ENCODE results near the gene ARHGAP10. TPM values are rescaled to one million over a fixed set of nuclear protein-coding genes. Genes with fewer than 3 reads are reported as not detected.

The ARHGAP10 gene
- total and polyA plus RNA-seq, 2 donors (not counting 1 experiment from before 2014, with no cell fraction given), result 0.10 to 0.34 TPM

DNA sequence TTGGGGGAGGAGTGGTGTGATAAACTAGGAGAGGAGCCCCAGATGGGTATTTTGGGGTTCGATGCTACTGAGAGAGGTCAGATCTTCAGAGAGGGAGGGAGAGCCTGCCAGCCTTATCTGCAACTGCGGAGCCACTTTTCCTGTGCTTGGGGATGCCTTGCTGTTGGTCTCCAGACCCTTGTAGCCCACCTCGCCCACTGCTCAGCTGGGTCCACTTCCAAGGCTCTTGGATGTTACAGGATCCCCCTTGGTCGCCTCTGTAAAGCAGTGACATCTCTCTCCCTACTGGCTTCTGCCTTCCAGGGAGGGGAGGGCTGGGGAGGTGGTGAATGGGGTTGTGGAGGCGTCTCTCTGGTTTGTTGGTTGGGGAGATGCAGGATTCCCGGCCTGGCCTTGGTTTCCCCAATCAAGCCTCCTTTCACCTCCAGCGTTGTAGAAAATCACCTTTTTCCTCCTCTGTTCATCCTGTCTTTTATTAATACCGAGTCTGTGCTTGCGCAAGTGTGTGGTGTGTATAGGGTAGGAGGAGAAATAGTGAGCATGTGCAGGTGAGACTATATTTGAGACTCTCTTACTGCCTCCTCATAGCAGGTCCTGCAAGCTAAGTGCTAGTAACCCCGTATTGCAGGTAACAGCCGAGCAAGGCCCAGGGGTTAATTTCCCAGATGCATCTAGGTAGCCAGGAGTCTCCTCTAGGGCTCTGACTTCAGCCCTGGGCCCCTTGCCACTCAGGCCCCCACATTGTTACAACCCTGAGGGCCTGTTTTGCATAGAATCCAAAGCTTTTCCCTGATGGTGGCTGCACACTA is 337.4 kb downstream of the ARHGAP10 start:
- intact Hi-C loops (cut with micrococcal nuclease), result no loop called here
- H3K27ac Mint-ChIP-seq, result no peak overlapping the region
- no peaks in the 10 kb centered on the region for H3K27me3 Mint-ChIP-seq
- H3K9me3 Mint-ChIP-seq (ENCODE audit: insufficient read depth), result peaks cover 3% of the 10 kb centered on the region
- no peak overlapping the region for H2AFZ ChIP-seq (ENCODE audit: insufficient read depth, low read depth, low read length, poor library complexity, severe bottlenecking)
- no peaks in the 10 kb centered on the region for H4K20me1 ChIP-seq (ENCODE audit: control insufficient read depth, insufficient read depth, low read length, poor library complexity, severe bottlenecking)
- TF ChIP-seq, protein P1, sequence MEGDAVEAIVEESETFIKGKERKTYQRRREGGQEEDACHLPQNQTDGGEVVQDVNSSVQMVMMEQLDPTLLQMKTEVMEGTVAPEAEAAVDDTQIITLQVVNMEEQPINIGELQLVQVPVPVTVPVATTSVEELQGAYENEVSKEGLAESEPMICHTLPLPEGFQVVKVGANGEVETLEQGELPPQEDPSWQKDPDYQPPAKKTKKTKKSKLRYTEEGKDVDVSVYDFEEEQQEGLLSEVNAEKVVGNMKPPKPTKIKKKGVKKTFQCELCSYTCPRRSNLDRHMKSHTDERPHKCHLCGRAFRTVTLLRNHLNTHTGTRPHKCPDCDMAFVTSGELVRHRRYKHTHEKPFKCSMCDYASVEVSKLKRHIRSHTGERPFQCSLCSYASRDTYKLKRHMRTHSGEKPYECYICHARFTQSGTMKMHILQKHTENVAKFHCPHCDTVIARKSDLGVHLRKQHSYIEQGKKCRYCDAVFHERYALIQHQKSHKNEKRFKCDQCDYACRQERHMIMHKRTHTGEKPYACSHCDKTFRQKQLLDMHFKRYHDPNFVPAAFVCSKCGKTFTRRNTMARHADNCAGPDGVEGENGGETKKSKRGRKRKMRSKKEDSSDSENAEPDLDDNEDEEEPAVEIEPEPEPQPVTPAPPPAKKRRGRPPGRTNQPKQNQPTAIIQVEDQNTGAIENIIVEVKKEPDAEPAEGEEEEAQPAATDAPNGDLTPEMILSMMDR (IDR thresholded peaks at IDR 0.05), result no peak
- TF ChIP-seq EZH2 (IDR thresholded peaks at IDR 0.05; ENCODE audit: borderline replicate concordance, insufficient read depth, low read depth, low read length, poor library complexity, severe bottlenecking), result no peak
- H3K9me3 ChIP-seq (ENCODE audit: control extremely low read depth in 1 of 3, control insufficient read depth in 2 of 3, insufficient read depth in 1 of 3, low read length in 2 of 3), result peaks cover 0 to 22% (median 7%) of the 10 kb centered on the region in 3 donors
- no peak overlapping the region for H3K9ac ChIP-seq (ENCODE audit: low read length)
- H3K36me3 ChIP-seq (replicated peaks in 1 of 2; ENCODE audit: control extremely low read depth in 1 of 2, control insufficient read depth in 1 of 2, extremely low read depth in 1 of 2, insufficient read depth in 2 of 2, low read length in 1 of 2), result no peaks in the 10 kb centered on the region
- ChIA-PET POLR2A (no interaction called here), CTCF (no interaction called here)
- WGBS (ENCODE audit: insufficient coverage), result 94% methylated on average over 5 of the region's 11 CpGs
- DNase-seq (no peak), ATAC-seq (ENCODE audit: low read depth) (no peak)
- H3K4me3 ChIP-seq (ENCODE audit: control extremely low read depth in 1 of 5, extremely low read depth in 1 of 5, insufficient read depth in 1 of 5, low read depth in 2 of 5, low read length in 4 of 5), result no peak overlapping the region
- H3K4me2 ChIP-seq (replicated peaks; ENCODE audit: low read depth, low read length, poor library complexity, severe bottlenecking), result no peak overlapping the region
- no peaks in the 10 kb centered on the region for H3K27me3 ChIP-seq (replicated peaks in 1 of 4; ENCODE audit: control extremely low read depth in 1 of 4, control insufficient read depth in 3 of 4, insufficient read depth in 4 of 4, low read length in 3 of 4)
- H3K4me1 Mint-ChIP-seq, result no peaks in the 10 kb centered on the region
- no peaks in the 10 kb centered on the region for H3K79me2 ChIP-seq (ENCODE audit: control insufficient read depth, insufficient read depth, low read length)
- no peak overlapping the region for H3K27ac ChIP-seq (ENCODE audit: low read length in 2 of 2)
- H3K4me3 Mint-ChIP-seq, result no peak overlapping the region
- H3K4me1 ChIP-seq (ENCODE audit: control insufficient read depth in 2 of 2, insufficient read depth in 2 of 2, low read length in 2 of 2), result no peaks in the 10 kb centered on the region

DNA sequence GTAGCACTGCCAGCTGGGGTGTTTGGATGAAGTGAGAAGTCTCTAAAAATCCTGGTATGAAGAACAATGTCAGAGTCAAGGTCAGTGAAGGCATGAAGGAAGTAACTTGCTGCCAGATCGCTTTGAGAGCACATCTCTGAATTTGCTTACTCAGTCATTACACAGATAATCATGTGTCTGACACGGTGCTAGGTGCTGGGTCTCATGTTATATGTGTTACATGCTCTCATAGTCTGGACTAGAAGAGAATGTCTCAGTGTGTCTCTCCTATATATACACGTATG is 337.9 kb downstream of the ARHGAP10 start:
- H3K9me3 ChIP-seq (ENCODE audit: control extremely low read depth in 1 of 3, control insufficient read depth in 2 of 3, insufficient read depth in 1 of 3, low read length in 2 of 3), result peaks cover 0 to 27% (median 12%) of the 10 kb centered on the region in 3 donors
- H3K4me1 ChIP-seq (ENCODE audit: control insufficient read depth in 2 of 2, insufficient read depth in 2 of 2, low read length in 2 of 2), result no peaks in the 10 kb centered on the region
- no peaks in the 10 kb centered on the region for H3K4me1 Mint-ChIP-seq
- no peak overlapping the region for H3K4me3 ChIP-seq (ENCODE audit: control extremely low read depth in 1 of 5, extremely low read depth in 1 of 5, insufficient read depth in 1 of 5, low read depth in 2 of 5, low read length in 4 of 5)
- H3K4me3 Mint-ChIP-seq, result no peak overlapping the region
- ATAC-seq (ENCODE audit: low read depth) (no peak), DNase-seq (no peak)
- H4K20me1 ChIP-seq (ENCODE audit: control insufficient read depth, insufficient read depth, low read length, poor library complexity, severe bottlenecking), result no peaks in the 10 kb centered on the region
- no peaks in the 10 kb centered on the region for H3K36me3 ChIP-seq (replicated peaks in 1 of 2; ENCODE audit: control extremely low read depth in 1 of 2, control insufficient read depth in 1 of 2, extremely low read depth in 1 of 2, insufficient read depth in 2 of 2, low read length in 1 of 2)
- H3K27me3 Mint-ChIP-seq, result no peaks in the 10 kb centered on the region
- ChIA-PET POLR2A (no interaction called here), CTCF (no interaction called here)
- WGBS (ENCODE audit: insufficient coverage), result 90% methylated on average over 2 of the region's 3 CpGs
- H3K27ac ChIP-seq (ENCODE audit: low read length in 2 of 2), result no peak overlapping the region
- H3K27me3 ChIP-seq (replicated peaks in 1 of 4; ENCODE audit: control extremely low read depth in 1 of 4, control insufficient read depth in 3 of 4, insufficient read depth in 4 of 4, low read length in 3 of 4), result no peaks in the 10 kb centered on the region
- H3K79me2 ChIP-seq (ENCODE audit: control insufficient read depth, insufficient read depth, low read length), result no peaks in the 10 kb centered on the region
- H3K9ac ChIP-seq (ENCODE audit: low read length), result no peak overlapping the region
- TF ChIP-seq, protein P1 (IDR thresholded peaks at IDR 0.05), result no peak
- TF ChIP-seq EZH2 (IDR thresholded peaks at IDR 0.05; ENCODE audit: borderline replicate concordance, insufficient read depth, low read depth, low read length, poor library complexity, severe bottlenecking), result no peak
- H3K27ac Mint-ChIP-seq, result no peak overlapping the region
- peaks cover 7% of the 10 kb centered on the region for H3K9me3 Mint-ChIP-seq (ENCODE audit: insufficient read depth)
- H3K4me2 ChIP-seq (replicated peaks; ENCODE audit: low read depth, low read length, poor library complexity, severe bottlenecking), result no peak overlapping the region
- no peak overlapping the region for H2AFZ ChIP-seq (ENCODE audit: insufficient read depth, low read depth, low read length, poor library complexity, severe bottlenecking)
- intact Hi-C loops (cut with micrococcal nuclease), result no loop called here

Data from B cell (primary cell).